PC-3 (cell line): ENCODE data around the gene OR2L5. TPM values are rescaled to one million over a fixed set of nuclear protein-coding genes. Genes with fewer than 3 reads are reported as not detected.

Experiments used
- ATAC-seq: fragments of 200-7000 bp; cut with Tn5 transposase; 2 replicates; pipeline ENCODE4 v1.9.1; 2020; ENCODE audit warnings: mild to moderate bottlenecking, moderate library complexity
- BruUV-seq: library from RNA; stranded (reverse); fragments of 400-500 nt; replicated peaks from 2 replicates; lab custom pipeline; 2021; lab: Mats Ljungman, UMichigan
- CTCF ChIA-PET: fragments of 300-600 bp; sonication (Branson Sonifier 250); formaldehyde crosslinking; loops from one replicate; lab custom pipeline; 2022; ENCODE audit warnings: antibody characterized with exemption; lab: Charles Lee
- POLR2A ChIA-PET: fragments of 300-600 bp; sonication (Branson Sonifier 250); formaldehyde crosslinking; loops from one replicate; lab custom pipeline; 2022; ENCODE audit warnings: antibody characterized with exemption; ENCODE audit not compliant: unreplicated experiment; lab: Charles Lee
- DNase-seq: peaks from one replicate; pipeline ENCODE4 v3.0.0-alpha.2; 2015
- H2AFZ ChIP-seq: fragments of 300-600 bp; sonication (generic); 2 replicates; pipeline ENCODE4 v1.6.0; 2016; ENCODE audit warnings: antibody characterized with exemption, low read length
- H3F3A ChIP-seq: fragments of 300-600 bp; sonication (generic); one replicate; pipeline ENCODE4 v1.6.0; 2017; ENCODE audit warnings: antibody characterized with exemption, low read length, control low read depth, mild to moderate bottlenecking; ENCODE audit not compliant: unreplicated experiment
- H3K27ac ChIP-seq: fragments of 300-600 bp; sonication (generic); 2 replicates; pipeline ENCODE4 v1.5.1; 2016; ENCODE audit warnings: mild to moderate bottlenecking, low read length
- H3K27me3 ChIP-seq: fragments of 300-600 bp; sonication (generic); 2 replicates; pipeline ENCODE4 v1.6.1; 2016; ENCODE audit warnings: low read length, mixed read lengths
- H3K36me3 ChIP-seq: fragments of 300-600 bp; sonication (generic); 2 replicates; pipeline ENCODE4 v1.6.1; 2016; ENCODE audit warnings: low read depth, mixed run types, low read length, mixed read lengths
- H3K4me1 ChIP-seq: fragments of 300-600 bp; sonication (generic); 2 replicates; pipeline ENCODE4 v1.5.1; 2016; ENCODE audit warnings: low read length; ENCODE audit not compliant: insufficient read depth
- H3K4me2 ChIP-seq: fragments of 300-600 bp; sonication (generic); 2 replicates; pipeline ENCODE4 v1.6.0; 2016; ENCODE audit warnings: low read length
- H3K4me3 ChIP-seq: fragments of 300-600 bp; sonication (generic); 2 replicates; pipeline ENCODE4 v1.5.1; 2016; ENCODE audit warnings: mild to moderate bottlenecking, low read length, mixed read lengths
- H3K79me2 ChIP-seq: fragments of 300-600 bp; sonication (generic); 2 replicates; pipeline ENCODE4 v1.6.1; 2017; ENCODE audit warnings: low read length, mixed read lengths
- H3K9ac ChIP-seq: fragments of 300-600 bp; sonication (generic); 2 replicates; pipeline ENCODE4 v1.6.0; 2016; ENCODE audit warnings: mild to moderate bottlenecking, low read length
- H3K9me2 ChIP-seq: fragments of 300-600 bp; sonication (generic); replicated peaks from 2 replicates; pipeline ENCODE4 v1.6.1; 2016; ENCODE audit warnings: mixed run types, low read length, mixed read lengths
- H3K9me3 ChIP-seq: fragments of 300-600 bp; sonication (generic); 2 replicates; pipeline ENCODE4 v1.6.1; 2016; ENCODE audit warnings: low read length, mixed read lengths
- H4K20me1 ChIP-seq: fragments of 300-600 bp; sonication (generic); 2 replicates; pipeline ENCODE4 v1.6.1; 2016; ENCODE audit warnings: low read length, mixed read lengths
- CTCF ChIP-seq: fragments of 300-600 bp; sonication (generic); conservative IDR thresholded peaks from 2 replicates; pipeline ENCODE4 v1.5.1; 2017; ENCODE audit warnings: antibody characterized with exemption, low read depth, mild to moderate bottlenecking, low read length
- EZH2 ChIP-seq: fragments of 300-600 bp; sonication (generic); IDR thresholded peaks from one replicate; pipeline ENCODE4 v1.6.1; 2017; ENCODE audit warnings: antibody characterized with exemption, mild to moderate bottlenecking, low read length; ENCODE audit not compliant: unreplicated experiment
- EZH2phosphoT487 ChIP-seq: fragments of 300-600 bp; sonication (generic); IDR thresholded peaks from 2 replicates; pipeline ENCODE4 v1.6.1; 2018; ENCODE audit warnings: mild to moderate bottlenecking, antibody characterized with exemption, low read length, borderline replicate concordance
- intact Hi-C: fragments of 100-400 bp; cut with micrococcal nuclease; formaldehyde crosslinking; loops from 2 replicates; pipeline ENCODE4 v1.9.0; 2023
- total RNA-seq: library from RNA; depleted of rRNA; stranded (reverse); fragments of >200 nt; gene quantifications from 2 replicates; pipeline ENCODE4 v1.2.3, GENCODE V29; 2014; rRNA removed

The OR2L5 gene
- total RNA-seq, 1 experiment from 2014 or later, result 0.07 TPM

GRCh38 chr1:248055261-248055660 is 41.8 kb downstream of the OR2L5 start:
- no peaks in the 10 kb centered on the region for H4K20me1 ChIP-seq
- H3K4me3 ChIP-seq, result no peak overlapping the region
- ChIA-PET CTCF (no interaction called here), POLR2A (no interaction called here)
- BruUV-seq, result no TSS peak
- intact Hi-C loops, result loop anchor here (5.0 kb wide), 1 partner anchor 87 kb away; no protein-coding TSS in a partner anchor
- H3K9ac ChIP-seq, result no peak overlapping the region
- ATAC-seq (peak; percentile 94), DNase-seq (peak; percentile 87)
- H3K9me2 ChIP-seq, result no peaks in the 10 kb centered on the region
- H2AFZ ChIP-seq, result no peak overlapping the region
- 0 out of 2 replicates have a peak, but pooled peaks cover 3% of the 10 kb centered on the region for H3K4me1 ChIP-seq
- no peak overlapping the region for H3K4me2 ChIP-seq
- no peaks in the 10 kb centered on the region for H3K9me3 ChIP-seq
- no peaks in the 10 kb centered on the region for H3K79me2 ChIP-seq
- no peaks in the 10 kb centered on the region for H3K27me3 ChIP-seq
- TF ChIP-seq CTCF (no peak), EZH2phosphoT487 (no peak), EZH2 (no peak)
- no peaks in the 10 kb centered on the region for H3F3A ChIP-seq
- no peak overlapping the region for H3K27ac ChIP-seq
- no peaks in the 10 kb centered on the region for H3K36me3 ChIP-seq

GRCh38 chr1:248065071-248065470 is 51.6 kb downstream of the OR2L5 start:
- ChIA-PET POLR2A (no interaction called here), CTCF (no interaction called here)
- no peak for DNase-seq
- H3K79me2 ChIP-seq, result no peaks in the 10 kb centered on the region
- intact Hi-C loops, result no loop called here
- H2AFZ ChIP-seq, result no peak overlapping the region
- no peak overlapping the region for H3K4me2 ChIP-seq
- no peak for TF ChIP-seq EZH2phosphoT487
- TF ChIP-seq EZH2, result no peak
- no peak for TF ChIP-seq CTCF
- H3K27ac ChIP-seq, result no peak overlapping the region
- no peak overlapping the region for H3K4me3 ChIP-seq
- 0 out of 2 replicates have a peak, but pooled peaks cover 3% of the 10 kb centered on the region for H3K9me3 ChIP-seq
- no peaks in the 10 kb centered on the region for H3K27me3 ChIP-seq
- no peaks in the 10 kb centered on the region for H3F3A ChIP-seq
- peaks cover 6% of the 10 kb centered on the region; the same call in 1 of the 2 replicates for H3K4me1 ChIP-seq
- no peaks in the 10 kb centered on the region for H3K9me2 ChIP-seq
- BruUV-seq, result no TSS peak
- H3K9ac ChIP-seq, result no peak overlapping the region
- no peaks in the 10 kb centered on the region for H3K36me3 ChIP-seq
- H4K20me1 ChIP-seq, result no peaks in the 10 kb centered on the region
- no peak for ATAC-seq

GRCh38 chr1:248065604-248066003 is 52.1 kb downstream of the OR2L5 start:
- intact Hi-C loops, result no loop called here
- no peak overlapping the region for H3K4me2 ChIP-seq
- no peaks in the 10 kb centered on the region for H3K79me2 ChIP-seq
- no peaks in the 10 kb centered on the region for H3F3A ChIP-seq
- no TSS peak for BruUV-seq
- H3K27me3 ChIP-seq, result no peaks in the 10 kb centered on the region
- no peaks in the 10 kb centered on the region for H3K9me2 ChIP-seq
- no peak for DNase-seq
- H3K36me3 ChIP-seq, result no peaks in the 10 kb centered on the region
- no peaks in the 10 kb centered on the region for H4K20me1 ChIP-seq
- no peak overlapping the region for H3K27ac ChIP-seq
- no peak overlapping the region for H3K9ac ChIP-seq
- H3K9me3 ChIP-seq, result 0 out of 2 replicates have a peak, but pooled peaks cover 3% of the 10 kb centered on the region
- CTCF ChIA-PET, result no interaction called here
- no peak overlapping the region for H2AFZ ChIP-seq
- peaks cover 6% of the 10 kb centered on the region; the same call in 1 of the 2 replicates for H3K4me1 ChIP-seq
- TF ChIP-seq CTCF (no peak), EZH2 (no peak), EZH2phosphoT487 (no peak)
- no peak for ATAC-seq
- no peak overlapping the region for H3K4me3 ChIP-seq
- POLR2A ChIA-PET, result no interaction called here

Other genes with a start within 250 kb of the OR2L5 start
- not detected in 2 replicates for gene OR14A16, start 189.5 kb upstream of the OR2L5 start, total RNA-seq
- gene OR11L1, start 171.8 kb upstream of the OR2L5 start, total RNA-seq, result not detected in 2 replicates
- 22.7 and 46.9 TPM in 2 replicates for gene TRIM58, start 156.5 kb upstream of the OR2L5 start, total RNA-seq
- 4.5 and 9.4 TPM in 2 replicates for gene OR2W3, start 118.1 kb upstream of the OR2L5 start, total RNA-seq
- gene OR2T8, start 93.4 kb upstream of the OR2L5 start, total RNA-seq, result 0.26 TPM in 1 of 2 replicates, not detected in the other
- gene OR2AJ1, start 88.8 kb upstream of the OR2L5 start, total RNA-seq, result not detected in 2 replicates
- gene OR2L8, start 64.8 kb upstream of the OR2L5 start, total RNA-seq, result not detected in 2 replicates
- gene OR2AK2, start 48.4 kb upstream of the OR2L5 start, total RNA-seq, result 0.11 TPM in 1 of 2 replicates, not detected in the other
- gene OR2L2, start 16.4 kb downstream of the OR2L5 start, total RNA-seq, result 0.06 TPM in 1 of 2 replicates, not detected in the other
- 0.15 TPM in 1 of 2 replicates, not detected in the other for gene OR2L3, start 33.2 kb downstream of the OR2L5 start, total RNA-seq
- gene OR2L13, start 81.5 kb downstream of the OR2L5 start, total RNA-seq, result not detected in 2 replicates
- gene OR2M5, start 131.5 kb downstream of the OR2L5 start, total RNA-seq, result not detected in 2 replicates
- gene OR2M2, start 161.2 kb downstream of the OR2L5 start, total RNA-seq, result not detected in 2 replicates
- gene OR2M3, start 183.6 kb downstream of the OR2L5 start, total RNA-seq, result not detected in 2 replicates
- gene OR2M4, start 217.8 kb downstream of the OR2L5 start, total RNA-seq, result not detected in 2 replicates